GM23338 (cell line): ENCODE results near the gene SORCS3. TPM values are rescaled to one million over a fixed set of nuclear protein-coding genes. Genes with fewer than 3 reads are reported as not detected.

Experiments
- ATAC-seq: fragments of 200-7000 bp; cut with Tn5 transposase; 3 replicates; pipeline ENCODE4 v1.9.1; 2020
- DNase-seq: peaks from one replicate; pipeline ENCODE4 v3.0.0-alpha.2; 2015; ENCODE audit warnings: low spot score
- H2AFZ ChIP-seq: fragments of 200-600 bp; sonication (generic); 2 replicates; pipeline ENCODE4 v1.8.0; 2016; ENCODE audit warnings: antibody characterized with exemption, mild to moderate bottlenecking, moderate library complexity
- H3F3A ChIP-seq: fragments of 200-600 bp; sonication (generic); replicated peaks from 2 replicates; pipeline ENCODE4 v1.8.0; 2017; ENCODE audit warnings: antibody characterized with exemption, mixed run types, low read depth
- H3K27ac ChIP-seq: fragments of 200-600 bp; sonication (generic); 2 replicates; pipeline ENCODE4 v1.6.1; 2016; ENCODE audit warnings: low read depth
- H3K27me3 ChIP-seq: fragments of 200-600 bp; sonication (generic); 2 replicates; pipeline ENCODE4 v1.8.0; 2016; ENCODE audit warnings: mild to moderate bottlenecking, mixed run types, moderate library complexity; ENCODE audit not compliant: insufficient read depth
- H3K36me3 ChIP-seq: fragments of 200-600 bp; sonication (generic); 2 replicates; pipeline ENCODE4 v1.8.0; 2016; ENCODE audit warnings: mild to moderate bottlenecking; ENCODE audit not compliant: insufficient read depth
- H3K4me1 ChIP-seq: fragments of 200-600 bp; sonication (generic); 2 replicates; pipeline ENCODE4 v1.8.0; 2016; ENCODE audit warnings: mild to moderate bottlenecking, moderate library complexity; ENCODE audit not compliant: insufficient read depth
- H3K4me2 ChIP-seq: fragments of 200-600 bp; sonication (generic); 2 replicates; pipeline ENCODE4 v1.7.1; 2017; ENCODE audit warnings: mixed run types
- H3K4me3 ChIP-seq: fragments of 200-600 bp; sonication (generic); 2 replicates; pipeline ENCODE4 v1.6.1; 2016; ENCODE audit warnings: mixed run types
- H3K79me2 ChIP-seq: fragments of 200-600 bp; sonication (generic); replicated peaks from 2 replicates; pipeline ENCODE4 v1.8.0; 2017; ENCODE audit warnings: mild to moderate bottlenecking; ENCODE audit not compliant: insufficient read depth
- H3K9me2 ChIP-seq: fragments of 200-600 bp; sonication (generic); 2 replicates; pipeline ENCODE4 v1.8.0; 2017; ENCODE audit not compliant: insufficient read depth
- H4K20me1 ChIP-seq: fragments of 200-600 bp; sonication (generic); replicated peaks from 2 replicates; pipeline ENCODE4 v1.8.0; 2017; ENCODE audit warnings: mild to moderate bottlenecking; ENCODE audit not compliant: insufficient read depth
- H3K27ac Mint-ChIP-seq: 2 replicates; pipeline ENCODE4 v1.8.0; 2020; ENCODE audit warnings: inconsistent platforms, mild to moderate bottlenecking, moderate library complexity, mixed read lengths
- H3K27me3 Mint-ChIP-seq: 3 replicates; pipeline ENCODE4 v1.8.0; 2022; ENCODE audit warnings: low read depth, mild to moderate bottlenecking, moderate library complexity, mixed read lengths, inconsistent platforms; ENCODE audit not compliant: insufficient read depth, poor library complexity
- H3K36me3 Mint-ChIP-seq: 3 replicates; pipeline ENCODE4 v1.8.0; 2021; ENCODE audit warnings: low read depth, mild to moderate bottlenecking, inconsistent platforms, moderate library complexity, mixed read lengths
- H3K4me1 Mint-ChIP-seq: 3 replicates; pipeline ENCODE4 v1.8.0; 2020; ENCODE audit warnings: mild to moderate bottlenecking, inconsistent platforms, mixed read lengths
- H3K4me3 Mint-ChIP-seq: 3 replicates; pipeline ENCODE4 v1.8.0; 2021; ENCODE audit warnings: moderate library complexity, mild to moderate bottlenecking, inconsistent platforms, mixed read lengths
- H3K9me3 Mint-ChIP-seq: 3 replicates; pipeline ENCODE4 v1.8.0; 2020; ENCODE audit warnings: moderate library complexity, mild to moderate bottlenecking, inconsistent platforms, mixed read lengths
- CREB1 ChIP-seq: fragments of 250-450 bp; sonication (Bioruptor Pico); IDR thresholded peaks from 2 replicates; pipeline ENCODE4 v1.5.0; 2020; ENCODE audit warnings: low read depth, mild to moderate bottlenecking, moderate library complexity
- CTCF ChIP-seq, 2 experiments: fragments of 200-600 bp in 1 of 2; sonication (generic) in 1 of 2; conservative IDR thresholded peaks; 2 replicates each; pipeline versions ENCODE4 v1.5.1 to v1.6.1; 2016 to 2017; ENCODE audit warnings: antibody characterized with exemption in 2 of 2, low read depth in 2 of 2, mild to moderate bottlenecking in 2 of 2, moderate library complexity in 1 of 2
- EZH2 ChIP-seq: fragments of 200-600 bp; sonication (generic); IDR thresholded peaks from one replicate; pipeline ENCODE4 v1.8.0; 2017; ENCODE audit warnings: antibody characterized with exemption, mild to moderate bottlenecking, low read depth; ENCODE audit not compliant: unreplicated experiment
- EZH2phosphoT487 ChIP-seq: fragments of 200-600 bp; sonication (generic); IDR thresholded peaks from one replicate; pipeline ENCODE4 v1.8.1; 2018; ENCODE audit warnings: antibody characterized with exemption; ENCODE audit not compliant: unreplicated experiment
- JUNB ChIP-seq: IDR thresholded peaks from one replicate; pipeline ENCODE4 v1.6.1; 2016; ENCODE audit warnings: antibody characterized with exemption; ENCODE audit not compliant: unreplicated experiment
- NANOG ChIP-seq: IDR thresholded peaks from 2 replicates; pipeline ENCODE4 v1.6.1; 2016; ENCODE audit warnings: antibody characterized with exemption, borderline replicate concordance
- POLR2AphosphoS5 ChIP-seq: IDR thresholded peaks from 2 replicates; pipeline ENCODE4 v1.6.1; 2016; ENCODE audit warnings: antibody characterized with exemption, low read depth
- STAT1 ChIP-seq: IDR thresholded peaks from one replicate; pipeline ENCODE4 v1.6.1; 2016; ENCODE audit warnings: antibody characterized with exemption; ENCODE audit not compliant: unreplicated experiment
- ZNF114 ChIP-seq: fragments of 250-450 bp; sonication (Bioruptor Pico); IDR thresholded peaks from 2 replicates; pipeline ENCODE4 v1.5.0; 2020; ENCODE audit warnings: mild to moderate bottlenecking, moderate library complexity
- ZNF331 ChIP-seq: fragments of 250-450 bp; sonication (Bioruptor Pico); IDR thresholded peaks from 2 replicates; pipeline ENCODE4 v1.5.0; 2020; ENCODE audit warnings: low read depth, mild to moderate bottlenecking, moderate library complexity
- ZNF462 ChIP-seq: fragments of 250-450 bp; sonication (Bioruptor Pico); IDR thresholded peaks from 2 replicates; pipeline ENCODE4 v1.5.0; 2020; ENCODE audit warnings: mild to moderate bottlenecking, moderate library complexity
- polyA plus RNA-seq: library from polyadenylated mRNA; unstranded; fragments of >200 nt; fragmentation: Nextera tagmentation; extraction: Ambion mirVana; gene quantifications from 2 replicates; pipeline ENCODE4 v1.2.1, GENCODE V29; 2016
- total RNA-seq: library from RNA; depleted of rRNA; stranded (reverse); fragments of >200 nt; shearing (Covaris generic); gene quantifications from 2 replicates; pipeline ENCODE4 v1.2.3, GENCODE V29; 2014
- TF ChIP-seq, protein P1 (sequence below): IDR thresholded peaks from 2 replicates; pipeline ENCODE4 v1.6.1; 2016; ENCODE audit warnings: antibody characterized with exemption
- TF ChIP-seq, protein P2 (sequence below): IDR thresholded peaks from one replicate; pipeline ENCODE4 v1.6.1; 2018; ENCODE audit warnings: antibody characterized with exemption; ENCODE audit not compliant: unreplicated experiment

The SORCS3 gene
- total and polyA plus RNA-seq, 2 experiments from 2014 or later: 0.37 to 1.4 TPM

DNA sequence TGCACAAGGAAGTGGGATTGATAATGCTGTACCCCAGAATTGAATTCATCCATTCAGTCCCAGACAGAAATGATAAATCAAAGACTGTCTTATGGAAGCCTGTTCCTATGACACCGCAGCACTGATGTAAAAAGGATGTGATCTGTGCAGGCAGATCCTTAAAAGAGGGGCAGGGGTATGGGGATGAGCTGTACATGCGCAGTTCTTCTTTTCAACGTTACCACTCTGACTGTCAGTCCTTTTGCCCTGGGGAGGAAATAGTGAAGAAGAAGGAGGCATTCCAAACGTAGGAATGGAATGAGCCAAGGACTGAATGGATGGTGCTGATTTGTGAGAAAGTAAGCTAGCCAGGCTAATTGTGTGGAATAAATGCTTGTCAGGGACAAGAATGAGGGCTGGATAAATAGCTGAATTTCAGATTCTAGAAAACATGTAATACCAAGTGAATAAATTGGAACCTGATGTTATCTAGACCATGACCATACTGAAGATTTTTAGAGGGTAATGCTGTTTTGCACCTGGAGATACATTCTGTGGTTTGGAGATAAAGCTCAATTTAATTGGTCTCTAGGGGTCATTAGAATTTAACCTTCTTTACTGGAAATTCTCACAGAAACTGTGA lies 509.3 kb downstream of the SORCS3 start:
- no peak overlapping the region for H3K4me2 ChIP-seq
- no peaks in the 10 kb centered on the region for H3K79me2 ChIP-seq
- H3K27me3 ChIP-seq: no peaks in the 10 kb centered on the region
- peaks cover 7% of the 10 kb centered on the region for H3K4me1 Mint-ChIP-seq
- no peak for TF ChIP-seq CTCF (conservative IDR thresholded peaks at IDR 0.05; ENCODE audit: low read depth in 2 of 2)
- TF ChIP-seq, protein P1, sequence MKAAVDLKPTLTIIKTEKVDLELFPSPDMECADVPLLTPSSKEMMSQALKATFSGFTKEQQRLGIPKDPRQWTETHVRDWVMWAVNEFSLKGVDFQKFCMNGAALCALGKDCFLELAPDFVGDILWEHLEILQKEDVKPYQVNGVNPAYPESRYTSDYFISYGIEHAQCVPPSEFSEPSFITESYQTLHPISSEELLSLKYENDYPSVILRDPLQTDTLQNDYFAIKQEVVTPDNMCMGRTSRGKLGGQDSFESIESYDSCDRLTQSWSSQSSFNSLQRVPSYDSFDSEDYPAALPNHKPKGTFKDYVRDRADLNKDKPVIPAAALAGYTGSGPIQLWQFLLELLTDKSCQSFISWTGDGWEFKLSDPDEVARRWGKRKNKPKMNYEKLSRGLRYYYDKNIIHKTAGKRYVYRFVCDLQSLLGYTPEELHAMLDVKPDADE: no peak
- no peak for TF ChIP-seq EZH2
- TF ChIP-seq CREB1 (CRISPR knock-in tag): no peak
- no peak for TF ChIP-seq NANOG
- TF ChIP-seq ZNF462 (CRISPR knock-in tag): no peak
- TF ChIP-seq EZH2phosphoT487: no peak
- TF ChIP-seq POLR2AphosphoS5: no peak
- no peak for TF ChIP-seq ZNF114 (CRISPR knock-in tag)
- no peak for TF ChIP-seq JUNB
- no peak for TF ChIP-seq STAT1
- TF ChIP-seq ZNF331 (CRISPR knock-in tag): no peak
- TF ChIP-seq, protein P2, sequence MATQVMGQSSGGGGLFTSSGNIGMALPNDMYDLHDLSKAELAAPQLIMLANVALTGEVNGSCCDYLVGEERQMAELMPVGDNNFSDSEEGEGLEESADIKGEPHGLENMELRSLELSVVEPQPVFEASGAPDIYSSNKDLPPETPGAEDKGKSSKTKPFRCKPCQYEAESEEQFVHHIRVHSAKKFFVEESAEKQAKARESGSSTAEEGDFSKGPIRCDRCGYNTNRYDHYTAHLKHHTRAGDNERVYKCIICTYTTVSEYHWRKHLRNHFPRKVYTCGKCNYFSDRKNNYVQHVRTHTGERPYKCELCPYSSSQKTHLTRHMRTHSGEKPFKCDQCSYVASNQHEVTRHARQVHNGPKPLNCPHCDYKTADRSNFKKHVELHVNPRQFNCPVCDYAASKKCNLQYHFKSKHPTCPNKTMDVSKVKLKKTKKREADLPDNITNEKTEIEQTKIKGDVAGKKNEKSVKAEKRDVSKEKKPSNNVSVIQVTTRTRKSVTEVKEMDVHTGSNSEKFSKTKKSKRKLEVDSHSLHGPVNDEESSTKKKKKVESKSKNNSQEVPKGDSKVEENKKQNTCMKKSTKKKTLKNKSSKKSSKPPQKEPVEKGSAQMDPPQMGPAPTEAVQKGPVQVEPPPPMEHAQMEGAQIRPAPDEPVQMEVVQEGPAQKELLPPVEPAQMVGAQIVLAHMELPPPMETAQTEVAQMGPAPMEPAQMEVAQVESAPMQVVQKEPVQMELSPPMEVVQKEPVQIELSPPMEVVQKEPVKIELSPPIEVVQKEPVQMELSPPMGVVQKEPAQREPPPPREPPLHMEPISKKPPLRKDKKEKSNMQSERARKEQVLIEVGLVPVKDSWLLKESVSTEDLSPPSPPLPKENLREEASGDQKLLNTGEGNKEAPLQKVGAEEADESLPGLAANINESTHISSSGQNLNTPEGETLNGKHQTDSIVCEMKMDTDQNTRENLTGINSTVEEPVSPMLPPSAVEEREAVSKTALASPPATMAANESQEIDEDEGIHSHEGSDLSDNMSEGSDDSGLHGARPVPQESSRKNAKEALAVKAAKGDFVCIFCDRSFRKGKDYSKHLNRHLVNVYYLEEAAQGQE: no peak
- H3K36me3 ChIP-seq: no peaks in the 10 kb centered on the region
- H3K4me3 Mint-ChIP-seq: no peak overlapping the region
- DNase-seq (no peak), ATAC-seq (no peak)
- peaks cover 3% of the 10 kb centered on the region for H3K27me3 Mint-ChIP-seq
- H4K20me1 ChIP-seq: no peaks in the 10 kb centered on the region
- H3K9me2 ChIP-seq: 0 out of 2 replicates have a peak, but pooled peaks cover 11% of the 10 kb centered on the region
- H3K27ac ChIP-seq: no peak overlapping the region
- no peaks in the 10 kb centered on the region for H3K4me1 ChIP-seq
- H2AFZ ChIP-seq: no peak overlapping the region
- H3K9me3 Mint-ChIP-seq: no peaks in the 10 kb centered on the region
- no peak overlapping the region for H3K4me3 ChIP-seq
- H3K36me3 Mint-ChIP-seq: no peaks in the 10 kb centered on the region
- H3F3A ChIP-seq: no peaks in the 10 kb centered on the region
- H3K27ac Mint-ChIP-seq: no peak overlapping the region
